ENCODE data around the gene FHDC1. TPM values are rescaled to one million over a fixed set of nuclear protein-coding genes. Genes with fewer than 3 reads are reported as not detected.

FHDC1 gene
- total RNA-seq, 4 donors from 2014 or later, result 6.6 to 32.8 (median 25.4) TPM

GRCh38 chr4:152959080-152959479 lies 23.0 kb downstream of the FHDC1 start:
- H3K36me3 ChIP-seq, result peaks cover 0 to 30% (median 0%) of the 10 kb centered on the region in 3 donors
- no peaks in the 10 kb centered on the region for H3K27me3 ChIP-seq
- H3K27ac ChIP-seq, result no peak overlapping the region
- no peaks in the 10 kb centered on the region for H3K9me3 ChIP-seq
- DNase-seq, result no peak
- H3K4me3 ChIP-seq, result no peak overlapping the region
- no peak for TF ChIP-seq CTCF (IDR thresholded peaks at IDR 0.05)
- no peak for TF ChIP-seq POLR2A (IDR thresholded peaks at IDR 0.05)
- H3K4me1 ChIP-seq, result peaks cover 0 to 20% (median 0%) of the 10 kb centered on the region in 4 donors

GRCh38 chr4:152960082-152960481 lies 24.0 kb downstream of the FHDC1 start:
- Histone ChIP-seq H3K36me3 (peaks cover 0 to 33% (median 0%) of the 10 kb centered on the region in 3 donors), H3K4me3 (no peak overlapping the region), H3K4me1 (peaks cover 0 to 20% (median 0%) of the 10 kb centered on the region in 4 donors), H3K27me3 (no peaks in the 10 kb centered on the region), H3K27ac (no peak overlapping the region), H3K9me3 (no peaks in the 10 kb centered on the region)
- no peak for DNase-seq
- TF ChIP-seq CTCF (IDR thresholded peaks at IDR 0.05) (no peak), POLR2A (IDR thresholded peaks at IDR 0.05) (no peak)

GRCh38 chr4:152961014-152961772 lies 25.1 kb downstream of the FHDC1 start:
- TF ChIP-seq CTCF (IDR thresholded peaks at IDR 0.05) (no peak), POLR2A (IDR thresholded peaks at IDR 0.05) (no peak)
- H3K36me3 ChIP-seq, result peaks cover 0 to 40% (median 0%) of the 10 kb centered on the region in 3 donors
- H3K27ac ChIP-seq, result no peak overlapping the region
- H3K9me3 ChIP-seq, result no peaks in the 10 kb centered on the region
- peaks cover 0 to 16% (median 0%) of the 10 kb centered on the region in 4 donors for H3K4me1 ChIP-seq
- no peak overlapping the region for H3K4me3 ChIP-seq
- DNase-seq, result no peak
- H3K27me3 ChIP-seq, result no peaks in the 10 kb centered on the region

- no peak for DNase-seq
- no peaks in the 10 kb centered on the region for H3K27me3 ChIP-seq
- no peak overlapping the region for H3K4me3 ChIP-seq
- no peak overlapping the region for H3K27ac ChIP-seq
- peaks cover 0 to 10% (median 0%) of the 10 kb centered on the region in 4 donors for H3K4me1 ChIP-seq
- no peaks in the 10 kb centered on the region for H3K9me3 ChIP-seq
- TF ChIP-seq POLR2A (IDR thresholded peaks at IDR 0.05) (no peak), CTCF (IDR thresholded peaks at IDR 0.05) (no peak)
- H3K36me3 ChIP-seq, result peaks cover 0 to 40% (median 0%) of the 10 kb centered on the region in 3 donors
These were observed 25.6 kb downstream of the FHDC1 start for GRCh38 chr4:152961773-152962115.

GRCh38 chr4:152962150-152962549 lies 26.0 kb downstream of the FHDC1 start:
- no peak overlapping the region for H3K4me3 ChIP-seq
- peaks cover 0 to 6% (median 0%) of the 10 kb centered on the region in 4 donors for H3K4me1 ChIP-seq
- no peaks in the 10 kb centered on the region for H3K27me3 ChIP-seq
- H3K27ac ChIP-seq, result no peak overlapping the region
- TF ChIP-seq CTCF (IDR thresholded peaks at IDR 0.05) (no peak), POLR2A (IDR thresholded peaks at IDR 0.05) (no peak)
- DNase-seq, result no peak
- H3K9me3 ChIP-seq, result no peaks in the 10 kb centered on the region
- H3K36me3 ChIP-seq, result peaks cover 0 to 43% (median 0%) of the 10 kb centered on the region in 3 donors

Data from Peyer's patch (tissue), 4 donors.